ENCODE measurements around the gene BPGM.

DNA sequence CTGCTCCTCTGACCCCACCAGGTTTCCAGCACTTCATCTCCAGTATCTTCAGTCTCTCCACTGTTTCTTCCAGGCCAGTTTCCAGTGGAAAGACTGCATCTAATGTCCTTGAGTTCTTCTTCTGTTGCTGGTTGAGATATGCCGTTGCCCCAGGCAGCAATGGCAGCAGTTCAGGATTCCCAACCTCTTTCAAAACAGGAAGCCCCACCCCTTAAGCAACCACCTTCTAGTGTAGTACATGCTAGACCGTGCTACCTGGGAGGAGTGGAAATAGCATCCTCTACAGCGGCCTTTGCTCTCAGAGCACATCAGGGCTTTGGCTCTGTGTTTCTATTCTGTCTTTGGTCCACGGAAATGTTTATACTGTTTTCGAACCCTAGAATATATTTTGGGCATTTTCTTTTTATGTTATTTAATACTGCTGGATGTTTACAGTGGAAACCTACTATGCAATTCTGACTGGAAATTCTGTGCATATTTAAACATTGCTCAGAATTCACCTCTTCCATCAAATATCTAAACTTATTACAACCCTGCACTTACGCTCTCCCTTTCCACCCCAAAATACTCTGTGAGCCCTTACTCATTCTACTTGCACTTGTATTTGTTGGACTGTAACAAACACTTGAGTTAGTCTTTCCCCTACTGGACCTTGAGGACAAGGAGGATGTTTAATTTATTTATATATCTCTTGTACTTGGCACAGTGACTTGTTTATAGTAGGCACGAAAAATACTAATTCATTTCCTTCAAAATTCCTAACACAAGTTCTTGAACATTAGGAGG is 8.5 kb upstream of the BPGM start:
- TF ChIP-seq, protein P1, sequence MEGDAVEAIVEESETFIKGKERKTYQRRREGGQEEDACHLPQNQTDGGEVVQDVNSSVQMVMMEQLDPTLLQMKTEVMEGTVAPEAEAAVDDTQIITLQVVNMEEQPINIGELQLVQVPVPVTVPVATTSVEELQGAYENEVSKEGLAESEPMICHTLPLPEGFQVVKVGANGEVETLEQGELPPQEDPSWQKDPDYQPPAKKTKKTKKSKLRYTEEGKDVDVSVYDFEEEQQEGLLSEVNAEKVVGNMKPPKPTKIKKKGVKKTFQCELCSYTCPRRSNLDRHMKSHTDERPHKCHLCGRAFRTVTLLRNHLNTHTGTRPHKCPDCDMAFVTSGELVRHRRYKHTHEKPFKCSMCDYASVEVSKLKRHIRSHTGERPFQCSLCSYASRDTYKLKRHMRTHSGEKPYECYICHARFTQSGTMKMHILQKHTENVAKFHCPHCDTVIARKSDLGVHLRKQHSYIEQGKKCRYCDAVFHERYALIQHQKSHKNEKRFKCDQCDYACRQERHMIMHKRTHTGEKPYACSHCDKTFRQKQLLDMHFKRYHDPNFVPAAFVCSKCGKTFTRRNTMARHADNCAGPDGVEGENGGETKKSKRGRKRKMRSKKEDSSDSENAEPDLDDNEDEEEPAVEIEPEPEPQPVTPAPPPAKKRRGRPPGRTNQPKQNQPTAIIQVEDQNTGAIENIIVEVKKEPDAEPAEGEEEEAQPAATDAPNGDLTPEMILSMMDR (IDR thresholded peaks at IDR 0.05), result no peak
- no peak for TF ChIP-seq POLR2A (IDR thresholded peaks at IDR 0.05)

Data from thyroid gland (tissue), 4 donors.